ENCODE measurements around the gene ZNF592.

ZNF592 gene

GRCh38 chr15:84824260-84825007 lies 76.0 kb downstream of the ZNF592 start:
- peak in 4 of 51 donors; percentile 9 to 40 (median 30) for DNase-seq

- no peak for DNase-seq
Measured at GRCh38 chr15:84826369-84826823, 78.0 kb downstream of the ZNF592 start.

GRCh38 chr15:84827246-84827645 lies 78.9 kb downstream of the ZNF592 start:
- DNase-seq = no peak

- peak in 1 of 51 donors; percentile 7 for DNase-seq
Measured at GRCh38 chr15:84828086-84828908, 79.9 kb downstream of the ZNF592 start.

DNA sequence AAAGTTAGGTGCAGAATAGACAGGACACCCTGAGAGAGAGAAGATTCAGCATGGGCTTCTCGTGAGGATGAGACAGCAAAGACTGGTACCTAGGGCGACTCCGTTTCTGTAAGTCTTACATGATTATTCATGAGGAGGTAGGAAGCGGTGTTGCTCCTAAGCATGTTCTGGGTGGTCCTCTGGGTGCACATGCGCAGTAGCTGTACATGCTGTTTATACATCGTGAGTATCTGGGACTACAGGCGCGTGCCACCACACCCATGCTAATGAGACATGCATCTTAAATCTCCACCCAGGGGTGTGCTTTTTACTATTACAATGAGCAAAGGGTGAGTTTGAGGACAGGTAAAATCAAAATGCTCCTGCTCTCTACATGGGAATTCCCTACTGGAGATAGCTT lies 81.0 kb downstream of the ZNF592 start:
- DNase-seq = no peak

- DNase-seq = no peak
Measured at GRCh38 chr15:84830036-84830435, 81.6 kb downstream of the ZNF592 start.

DNA sequence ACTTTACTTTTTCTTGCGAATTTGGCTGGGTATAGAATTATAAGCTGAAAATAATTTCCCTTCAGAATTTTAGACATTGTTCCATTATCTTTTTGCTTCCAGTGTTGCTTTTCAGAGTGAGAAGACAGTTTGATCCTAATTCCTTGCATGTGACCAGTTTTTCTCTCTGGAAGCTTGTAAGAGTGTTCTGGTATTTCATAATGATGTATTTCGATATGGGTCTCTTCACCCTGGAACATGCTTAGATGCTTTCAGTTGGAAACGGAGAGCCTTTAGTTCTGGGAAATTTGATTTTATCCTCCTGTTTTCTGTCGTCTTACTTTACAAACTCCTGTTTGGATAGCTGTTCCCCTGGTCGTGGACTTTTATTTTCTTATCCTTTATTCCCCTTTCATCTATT lies 82.6 kb downstream of the ZNF592 start:
- no peak for DNase-seq

DNA sequence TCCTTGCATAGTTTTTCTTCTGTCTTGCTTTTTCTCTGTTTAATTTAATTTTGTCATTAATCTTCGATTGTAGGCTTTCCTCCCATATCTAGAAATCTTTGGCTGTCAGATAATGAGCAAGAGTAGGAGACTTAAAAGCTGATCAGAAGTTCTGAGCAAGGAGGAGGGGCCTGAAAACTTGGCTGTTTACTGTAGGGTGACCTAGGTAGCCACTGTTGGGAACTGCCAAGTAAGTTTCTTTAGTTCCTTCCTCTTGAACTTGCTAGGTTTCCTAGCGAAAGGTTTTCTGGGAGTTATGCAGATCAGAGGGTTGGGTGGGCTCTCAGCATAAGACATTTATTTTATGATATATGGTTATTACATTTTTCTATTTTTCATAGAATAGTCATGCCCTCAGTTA lies 83.2 kb downstream of the ZNF592 start:
- no peak for DNase-seq

- no peak for DNase-seq
Measured at GRCh38 chr15:84832448-84833040, 84.2 kb downstream of the ZNF592 start.

GRCh38 chr15:84833447-84834228 lies 85.2 kb downstream of the ZNF592 start:
- no peak for DNase-seq

- no peak for DNase-seq
Measured at GRCh38 chr15:84834229-84834955, 86.0 kb downstream of the ZNF592 start.

DNA sequence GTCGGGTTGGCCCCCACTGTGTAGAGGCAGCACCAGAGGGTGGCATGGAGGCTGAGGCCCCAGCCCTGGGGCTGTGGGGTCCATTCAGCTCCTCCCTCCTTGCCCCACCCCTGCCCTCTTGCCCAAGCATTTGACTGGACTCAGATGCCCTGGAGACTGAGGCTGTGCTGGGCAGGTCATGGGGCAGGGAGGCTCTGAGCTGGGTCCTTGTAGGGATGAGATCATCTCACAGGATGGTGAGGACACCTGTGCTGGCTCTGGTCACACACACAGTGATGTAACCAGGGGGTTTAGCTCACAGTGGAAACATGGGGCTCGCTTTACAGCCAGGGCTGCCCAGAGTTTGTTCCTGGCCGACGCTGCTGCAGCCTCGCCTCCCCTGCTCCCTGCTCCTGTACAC lies 86.6 kb downstream of the ZNF592 start:
- DNase-seq = no peak

DNA sequence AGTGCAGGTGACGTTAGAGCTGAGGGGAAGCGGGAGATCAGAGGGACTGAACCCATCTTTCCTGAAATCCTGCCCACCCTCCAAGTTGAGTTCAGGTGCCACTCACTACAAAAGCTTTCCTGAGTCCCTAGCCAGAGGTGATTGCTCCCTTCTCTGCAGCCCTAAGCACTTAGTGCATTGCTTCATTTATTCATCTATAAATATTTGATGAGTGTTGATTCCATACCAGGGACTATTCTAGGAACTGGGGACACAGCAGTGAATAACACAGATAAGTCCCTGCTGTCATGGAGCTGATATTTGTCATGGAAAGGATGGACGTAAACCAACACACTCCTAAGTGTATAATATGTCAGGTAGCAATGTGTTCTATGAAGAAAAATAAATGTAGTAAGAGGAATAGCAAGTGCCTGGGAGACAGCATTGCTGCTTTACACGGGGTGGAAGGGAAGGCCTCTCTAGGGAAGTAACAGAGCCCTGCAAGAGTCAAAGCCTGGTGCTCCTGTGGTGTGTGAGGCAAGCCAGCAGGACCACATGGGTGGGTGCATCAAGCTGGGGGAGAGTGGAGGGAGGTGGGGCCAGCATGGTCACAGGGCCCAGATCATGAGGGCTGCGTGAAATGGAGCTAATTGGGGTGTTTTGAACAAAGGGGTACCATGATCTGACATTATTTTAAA lies 87.4 kb downstream of the ZNF592 start:
- no peak for DNase-seq

GRCh38 chr15:84836844-84837243 lies 88.5 kb downstream of the ZNF592 start:
- DNase-seq = no peak

DNA sequence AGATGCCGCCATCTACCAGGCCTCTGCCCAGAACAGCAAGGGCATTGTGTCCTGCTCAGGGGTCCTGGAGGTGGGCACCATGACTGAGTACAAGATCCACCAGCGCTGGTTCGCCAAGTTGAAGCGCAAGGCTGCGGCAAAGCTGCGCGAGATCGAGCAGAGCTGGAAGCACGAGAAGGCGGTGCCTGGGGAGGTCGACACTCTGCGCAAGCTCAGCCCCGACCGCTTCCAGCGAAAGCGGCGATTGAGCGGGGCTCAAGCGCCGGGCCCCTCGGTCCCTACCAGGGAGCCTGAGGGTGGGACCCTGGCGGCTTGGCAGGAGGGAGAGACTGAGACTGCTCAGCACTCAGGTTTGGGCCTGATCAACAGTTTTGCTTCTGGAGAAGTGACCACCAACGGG lies 91.3 kb downstream of the ZNF592 start:
- DNase-seq = no peak

- DNase-seq = no peak
Measured at GRCh38 chr15:84840255-84840654, 91.9 kb downstream of the ZNF592 start.

DNA sequence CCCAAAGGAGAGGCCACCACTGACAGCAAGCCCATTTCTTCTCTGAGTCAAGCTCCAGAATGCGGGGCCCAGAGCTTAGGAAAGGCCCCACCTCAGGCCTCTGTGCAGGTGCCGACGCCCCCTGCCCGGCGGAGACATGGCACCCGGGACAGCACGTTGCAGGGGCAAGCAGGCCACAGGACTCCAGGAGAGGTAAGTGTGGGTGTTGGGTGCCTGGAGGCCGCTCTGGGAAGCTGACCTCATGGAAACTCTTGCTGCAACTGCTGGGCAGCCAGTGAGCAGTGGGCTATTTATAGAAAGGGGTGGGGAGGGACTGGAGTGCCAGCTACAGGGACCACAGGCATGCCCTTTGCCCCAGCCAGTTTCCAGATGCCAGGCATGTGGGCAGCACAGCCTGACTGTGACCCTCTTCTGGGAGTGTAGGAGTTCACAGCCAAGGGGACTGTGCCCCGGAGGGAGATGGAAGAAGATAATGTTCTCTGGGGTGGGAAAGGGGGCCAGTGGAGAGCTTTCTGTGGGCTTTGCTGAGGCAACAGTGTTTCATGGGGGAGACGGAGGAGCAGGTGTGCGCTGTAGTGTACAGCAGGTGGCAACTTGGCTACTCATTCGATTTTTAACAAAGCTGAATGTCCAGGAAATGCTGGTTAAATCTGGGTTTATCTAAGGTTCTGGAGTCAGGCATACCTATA lies 92.5 kb downstream of the ZNF592 start:
- no peak for DNase-seq

GRCh38 chr15:84842781-84843180 lies 94.4 kb downstream of the ZNF592 start:
- no peak for DNase-seq

- no peak for DNase-seq
Measured at GRCh38 chr15:84844964-84845363, 96.6 kb downstream of the ZNF592 start.

DNA sequence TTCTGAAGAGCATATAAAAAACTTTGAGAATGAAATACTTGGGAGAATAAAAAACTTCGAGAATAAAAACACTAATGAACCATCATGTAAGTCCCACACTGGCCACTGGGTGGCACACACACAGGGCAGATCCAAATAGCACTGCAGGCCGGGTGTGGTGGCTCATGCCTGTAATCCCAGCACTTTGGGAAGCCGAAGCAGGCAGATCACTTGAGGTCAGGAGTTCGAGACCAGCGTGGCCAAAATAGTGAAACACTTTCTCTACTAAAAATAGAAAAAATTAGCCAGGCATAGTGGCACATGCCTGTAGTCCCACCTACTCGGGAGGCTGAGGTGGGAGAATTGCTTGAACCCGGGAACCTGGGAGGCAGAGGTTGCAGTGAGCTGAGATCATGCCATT lies 97.2 kb downstream of the ZNF592 start:
- peak in 4 of 51 donors; percentile 8 to 20 (median 16) for DNase-seq
